Stimulated activated CD8-positive, alpha-beta memory T cell treated with anti-CD3 and anti-CD28 coated beads, Interleukin-7, amount 100 ng/mL, for 48 hours (primary cell): ENCODE measurements around the gene SPEF2.
"Not testable (repeated sequence)": the region's sequence is repeated elsewhere in the genome, so short reads cannot be mapped to it uniquely, and the experiment has no call there.

Source experiments
- DNase-seq, 2 donors: peaks; one replicate each; pipeline ENCODE4 v3.0.0-alpha.2; 2020; ENCODE audit warnings: low read depth in 1 of 2; ENCODE audit errors: extremely low read depth in 1 of 2

The SPEF2 gene

DNA sequence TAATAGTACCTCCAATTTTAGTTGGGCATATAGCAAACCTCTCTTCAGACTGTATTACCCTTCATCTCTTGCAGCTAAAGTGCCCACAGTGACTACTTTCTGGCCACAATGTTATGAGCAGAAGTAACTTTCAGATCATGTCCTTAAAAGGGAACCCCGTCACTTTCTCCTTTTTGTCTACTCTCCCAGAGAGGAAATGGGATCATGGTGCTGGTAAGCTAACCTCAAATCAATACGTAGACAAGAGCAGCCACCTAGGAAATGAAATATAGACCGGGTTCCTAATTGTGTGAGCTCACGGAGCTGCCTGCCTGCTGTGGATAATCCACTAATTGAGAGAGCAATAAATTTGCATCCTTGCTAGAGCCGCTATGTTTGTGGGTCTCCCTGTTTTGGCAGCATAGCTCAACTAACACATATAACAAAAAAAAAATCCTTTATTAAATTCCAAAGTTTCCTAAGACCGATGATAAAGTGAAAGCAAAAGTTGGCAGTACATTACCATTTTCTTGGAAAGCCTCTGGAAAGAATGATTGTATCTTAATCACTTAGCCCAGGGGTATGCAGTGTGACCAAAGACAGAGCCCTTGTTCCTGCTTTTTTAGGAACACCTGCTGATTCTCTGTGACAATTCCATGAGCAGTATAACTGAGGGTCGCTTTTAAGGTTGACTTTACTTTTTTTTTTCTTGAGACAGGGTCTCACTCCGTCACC is 233.5 kb downstream of the SPEF2 start:
- DNase-seq = no peak

GRCh38 chr5:35852084-35852734 is 234.5 kb downstream of the SPEF2 start:
- DNase-seq = peak in 1 of 2 donors; percentile 65

GRCh38 chr5:35852773-35853172 is 235.1 kb downstream of the SPEF2 start:
- DNase-seq = no peak

DNA sequence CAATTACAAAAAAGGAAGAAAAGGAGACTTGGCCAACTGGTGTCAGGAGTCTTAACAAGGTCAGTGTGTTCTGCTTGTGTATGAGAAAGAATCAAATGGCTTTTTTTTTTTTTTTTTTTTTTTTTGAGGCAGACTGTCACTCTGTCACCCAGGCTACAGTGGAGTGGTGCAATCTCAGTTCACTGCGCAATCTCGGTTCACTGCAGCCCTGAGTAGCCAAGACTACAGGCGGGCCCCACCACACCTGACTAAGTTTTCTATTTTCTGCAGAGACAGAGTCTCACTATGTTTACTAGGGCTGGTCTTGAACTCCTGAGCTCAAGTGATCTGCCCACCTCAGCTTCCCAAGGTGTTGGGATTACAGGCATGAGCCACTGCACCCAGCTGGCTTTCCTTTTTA is 236.0 kb downstream of the SPEF2 start:
- DNase-seq = peak in 1 of 2 donors; percentile 66

GRCh38 chr5:35854248-35854647 is 236.6 kb downstream of the SPEF2 start:
- peak in 1 of 2 donors; percentile 64 for DNase-seq

GRCh38 chr5:35855187-35855586 is 237.5 kb downstream of the SPEF2 start:
- DNase-seq = no peak

DNA sequence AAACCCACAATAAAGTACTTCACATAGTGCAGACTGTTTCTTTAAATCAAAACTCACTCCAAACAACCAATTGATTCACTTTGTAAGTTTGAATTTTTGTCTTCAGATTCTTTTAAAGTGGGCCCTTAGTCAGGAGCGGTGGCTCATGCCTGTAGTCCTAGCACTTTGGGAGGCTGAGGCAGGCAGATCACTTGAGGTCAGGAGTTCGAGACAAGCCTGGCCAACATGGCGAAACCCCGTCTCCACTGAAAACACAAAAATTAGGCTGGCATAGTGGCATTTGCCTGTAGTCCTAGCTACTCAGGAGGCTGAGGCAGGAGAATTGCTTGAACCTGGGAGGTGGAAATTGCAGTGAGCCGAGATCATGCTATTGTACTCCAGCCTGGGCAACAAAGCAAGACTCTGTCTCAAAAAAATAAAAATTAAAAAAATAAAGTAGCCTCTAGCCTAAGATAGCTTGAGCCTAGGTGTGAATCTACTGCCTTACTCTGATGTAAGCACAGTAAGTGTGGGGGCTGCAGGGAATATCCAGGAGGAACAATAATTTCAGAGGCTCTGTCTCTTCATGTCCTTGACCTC is 238.6 kb downstream of the SPEF2 start:
- not testable (repeated sequence) for DNase-seq

GRCh38 chr5:35856765-35857351 is 239.2 kb downstream of the SPEF2 start, which contains the start of gene IL7R:
Gene IL7R, plus strand, starts transcription at chr5:35856891. Its CDS starts 87 bp downstream, at chr5:35856978.
- peak in 1 of 2 donors; percentile 20 for DNase-seq

- no peak for DNase-seq
Observed at GRCh38 chr5:35857606-35858205, 240.0 kb downstream of the SPEF2 start.

DNA sequence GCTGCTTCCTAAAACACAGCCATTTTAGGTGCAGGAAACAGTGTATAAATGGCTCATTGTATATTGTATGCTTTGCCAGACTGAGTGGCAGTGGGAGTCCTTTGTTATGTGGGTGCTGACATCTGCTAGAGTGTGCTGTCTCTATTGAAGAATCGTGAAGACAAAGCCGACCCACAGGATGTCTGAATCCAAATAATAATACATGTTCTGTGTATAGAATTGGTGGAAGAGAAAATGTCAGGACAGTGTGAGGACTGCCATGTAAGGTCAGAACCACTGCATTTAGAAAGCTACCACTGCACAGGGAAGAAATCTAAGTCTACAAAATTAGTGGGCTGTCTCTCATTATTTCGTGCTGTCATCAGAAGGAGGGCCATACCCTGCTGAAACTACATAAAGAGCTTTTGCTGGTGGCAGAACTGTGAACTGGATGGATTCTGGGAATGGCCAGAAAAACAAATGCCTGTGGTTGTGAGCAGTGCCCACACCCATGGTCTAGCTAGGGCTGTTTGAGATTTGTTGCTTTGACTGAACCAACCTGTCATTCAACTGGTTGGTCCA is 241.5 kb downstream of the SPEF2 start:
- no peak for DNase-seq

DNA sequence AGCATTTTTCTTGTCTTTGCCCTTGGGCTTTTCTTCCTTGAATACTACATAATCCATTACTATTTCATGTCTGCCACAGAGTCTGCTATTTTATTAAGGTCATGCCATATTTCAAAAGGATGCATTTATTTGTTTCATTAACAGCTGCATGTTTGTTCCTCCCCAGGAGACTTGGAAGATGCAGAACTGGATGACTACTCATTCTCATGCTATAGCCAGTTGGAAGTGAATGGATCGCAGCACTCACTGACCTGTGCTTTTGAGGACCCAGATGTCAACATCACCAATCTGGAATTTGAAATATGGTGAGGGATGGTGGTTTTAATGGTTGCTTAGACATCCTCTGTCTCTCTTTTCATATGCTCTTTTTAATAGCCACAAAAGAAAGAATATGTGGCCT is 243.0 kb downstream of the SPEF2 start:
- DNase-seq = no peak

DNA sequence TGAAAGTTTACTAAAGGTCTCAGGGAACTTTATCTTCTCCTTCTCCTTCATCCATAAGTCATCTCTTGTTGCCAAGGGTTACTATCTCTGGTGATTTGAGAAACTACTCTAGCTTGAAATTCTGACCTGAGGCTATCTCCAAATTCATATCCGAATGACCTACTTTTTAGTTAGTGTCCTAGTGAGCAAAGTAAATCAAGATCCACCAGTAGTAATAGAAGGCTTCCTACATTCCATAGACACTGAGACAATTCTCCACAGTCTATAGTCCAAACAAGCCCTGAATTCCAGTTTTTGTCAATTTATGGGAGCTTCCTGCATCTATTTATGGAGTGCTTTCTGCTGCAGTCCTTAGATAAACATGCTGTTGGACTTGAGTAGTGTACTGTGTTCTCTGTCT is 244.1 kb downstream of the SPEF2 start:
- no peak for DNase-seq

GRCh38 chr5:35862126-35862525 is 244.5 kb downstream of the SPEF2 start:
- DNase-seq = no peak

DNA sequence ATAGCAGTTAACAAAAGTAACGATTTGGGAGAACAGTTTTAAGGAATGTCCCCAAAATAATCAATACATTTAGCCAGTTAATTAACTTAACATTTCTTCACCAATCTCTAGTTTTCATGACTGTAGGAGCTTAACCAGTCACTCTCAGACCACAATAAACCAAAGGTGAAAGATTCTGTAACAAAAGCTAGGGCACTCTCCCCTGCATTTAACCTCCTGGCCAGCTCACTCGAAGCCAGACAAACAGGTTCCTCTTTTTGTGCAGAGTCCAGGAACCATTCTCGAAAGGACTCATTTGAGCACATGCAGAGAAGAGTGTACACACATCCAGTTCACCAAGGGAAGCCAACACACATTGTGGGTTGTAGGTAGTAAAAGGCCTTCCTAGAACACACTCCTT is 245.5 kb downstream of the SPEF2 start:
- peak in 1 of 2 donors; percentile 27 for DNase-seq
